H1 (cell line): Measurements from ENCODE around the gene GLRX5. TPM values are rescaled to one million over a fixed set of nuclear protein-coding genes. Genes with fewer than 3 reads are reported as not detected.

Experiments used
- CREB1 ChIP-seq: IDR thresholded peaks from 2 replicates; pipeline ENCODE4 v1.6.1; 2012; ENCODE audit warnings: inconsistent platforms
- HDAC2 ChIP-seq, 2 experiments: fragments of 300-600 bp in 1 of 2; sonication (generic) in 1 of 2; IDR thresholded peaks; 2 replicates each; pipeline ENCODE4 v1.6.1; 2011 to 2012; ENCODE audit warnings: low read depth in 2 of 2, low read length in 2 of 2, mild to moderate bottlenecking in 2 of 2, moderate library complexity in 2 of 2, borderline replicate concordance in 1 of 2, inconsistent platforms in 1 of 2
- RAD21 ChIP-seq, 2 experiments: IDR thresholded peaks in 1 of 2; conservative IDR thresholded peaks in 1 of 2; 2 replicates each; pipeline ENCODE4 v1.6.1; 2011; ENCODE audit warnings: low read depth in 2 of 2, low read length in 2 of 2, improper control_type of control experiment in 1 of 2, inconsistent platforms in 1 of 2, mild to moderate bottlenecking in 1 of 2, moderate library complexity in 1 of 2
- SIN3A ChIP-seq, 2 experiments: IDR thresholded peaks in 1 of 2; conservative IDR thresholded peaks in 1 of 2; 2 replicates each; pipeline ENCODE4 v1.6.1; 2011 to 2012; ENCODE audit warnings: low read length in 2 of 2, improper control_type of control experiment in 1 of 2, low read depth in 1 of 2, mild to moderate bottlenecking in 1 of 2
- TCF12 ChIP-seq: IDR thresholded peaks from 2 replicates; pipeline ENCODE4 v1.6.1; 2011; ENCODE audit warnings: low read depth, mild to moderate bottlenecking, low read length
- polyA plus RNA-seq, 7 experiments: library from polyadenylated mRNA; depleted of rRNA in 3 of 7; stranded (reverse) in 5 of 7; unstranded in 2 of 7; fragments of >200 nt in 5 of 7; fragments of 200-250 nt in 2 of 7; gene quantifications; 1 replicate in 5 of 7; 2 replicates in 1 of 7; 4 replicates in 1 of 7; pipeline versions ENCODE4 v1.2.1 to v1.2.3, GENCODE V29; 2011 to 2013; ENCODE audit warnings: missing spikeins in 2 of 7, mixed read lengths in 2 of 7
- total RNA-seq: library from RNA; stranded (reverse); fragmentation: NEBNext Ultra II Directional; extraction: Animal tissue kit (Norgen Biotek cat#: 25700); gene quantifications from 2 replicates; pipeline ENCODE4 v1.2.1, GENCODE V29; 2021
- TF ChIP-seq, protein P1 (sequence below): fragments of 300-600 bp; sonication (generic); IDR thresholded peaks from 2 replicates; pipeline ENCODE4 v1.7.1; 2012; ENCODE audit warnings: low read length, moderate library complexity, mild to moderate bottlenecking, inconsistent platforms; ENCODE audit not compliant: insufficient replicate concordance

The GLRX5 gene
- total and polyA plus RNA-seq, 2 of the 8 experiments (the other 6 are each of a cell fraction or from before 2014, with no cell fraction given), result 70.1 to 88.8 TPM

DNA sequence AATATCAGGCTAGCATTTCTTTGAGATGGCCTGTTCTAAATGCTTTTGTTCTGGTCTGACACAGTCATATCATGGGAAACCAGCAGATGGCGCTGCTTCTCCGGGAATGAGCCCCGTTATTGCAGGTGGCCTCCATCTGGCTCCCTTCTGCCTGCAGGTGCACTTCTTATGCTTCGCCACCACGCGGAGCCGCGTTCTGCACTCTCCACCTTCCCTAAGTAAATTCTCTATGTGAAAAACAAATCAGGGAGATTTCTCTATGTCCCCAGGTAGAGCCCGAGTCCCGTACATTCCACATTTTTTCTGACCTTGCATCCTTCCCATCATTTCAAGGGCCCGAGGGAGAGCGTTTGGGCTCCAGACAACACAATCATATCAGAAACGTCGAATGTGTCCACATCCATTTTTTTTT, 26.2 kb downstream of the GLRX5 start (continued):
- TF ChIP-seq RAD21 (IDR thresholded peaks at IDR 0.05 in 1 of 2, conservative IDR thresholded peaks at IDR 0.05 in 1 of 2; ENCODE audit: low read depth in 2 of 2, low read length in 2 of 2), result peak; percentile 100
- TF ChIP-seq CREB1, result peak; percentile 47; the same call in 1 of the 2 replicates
- peak in 1 of 2 experiments; percentile 49; a peak in 1 of 4 replicates for TF ChIP-seq SIN3A (conservative IDR thresholded peaks at IDR 0.05 in 1 of 2, IDR thresholded peaks at IDR 0.05 in 1 of 2; ENCODE audit: low read depth in 1 of 2, low read length in 2 of 2)
- TF ChIP-seq HDAC2 (IDR thresholded peaks at IDR 0.05; ENCODE audit: borderline replicate concordance in 1 of 2, low read depth in 2 of 2, low read length in 2 of 2), result peak in 1 of 2 experiments; percentile 13; a peak in 1 of 4 replicates
- peak; percentile 94 for TF ChIP-seq TCF12
- TF ChIP-seq, protein P1, sequence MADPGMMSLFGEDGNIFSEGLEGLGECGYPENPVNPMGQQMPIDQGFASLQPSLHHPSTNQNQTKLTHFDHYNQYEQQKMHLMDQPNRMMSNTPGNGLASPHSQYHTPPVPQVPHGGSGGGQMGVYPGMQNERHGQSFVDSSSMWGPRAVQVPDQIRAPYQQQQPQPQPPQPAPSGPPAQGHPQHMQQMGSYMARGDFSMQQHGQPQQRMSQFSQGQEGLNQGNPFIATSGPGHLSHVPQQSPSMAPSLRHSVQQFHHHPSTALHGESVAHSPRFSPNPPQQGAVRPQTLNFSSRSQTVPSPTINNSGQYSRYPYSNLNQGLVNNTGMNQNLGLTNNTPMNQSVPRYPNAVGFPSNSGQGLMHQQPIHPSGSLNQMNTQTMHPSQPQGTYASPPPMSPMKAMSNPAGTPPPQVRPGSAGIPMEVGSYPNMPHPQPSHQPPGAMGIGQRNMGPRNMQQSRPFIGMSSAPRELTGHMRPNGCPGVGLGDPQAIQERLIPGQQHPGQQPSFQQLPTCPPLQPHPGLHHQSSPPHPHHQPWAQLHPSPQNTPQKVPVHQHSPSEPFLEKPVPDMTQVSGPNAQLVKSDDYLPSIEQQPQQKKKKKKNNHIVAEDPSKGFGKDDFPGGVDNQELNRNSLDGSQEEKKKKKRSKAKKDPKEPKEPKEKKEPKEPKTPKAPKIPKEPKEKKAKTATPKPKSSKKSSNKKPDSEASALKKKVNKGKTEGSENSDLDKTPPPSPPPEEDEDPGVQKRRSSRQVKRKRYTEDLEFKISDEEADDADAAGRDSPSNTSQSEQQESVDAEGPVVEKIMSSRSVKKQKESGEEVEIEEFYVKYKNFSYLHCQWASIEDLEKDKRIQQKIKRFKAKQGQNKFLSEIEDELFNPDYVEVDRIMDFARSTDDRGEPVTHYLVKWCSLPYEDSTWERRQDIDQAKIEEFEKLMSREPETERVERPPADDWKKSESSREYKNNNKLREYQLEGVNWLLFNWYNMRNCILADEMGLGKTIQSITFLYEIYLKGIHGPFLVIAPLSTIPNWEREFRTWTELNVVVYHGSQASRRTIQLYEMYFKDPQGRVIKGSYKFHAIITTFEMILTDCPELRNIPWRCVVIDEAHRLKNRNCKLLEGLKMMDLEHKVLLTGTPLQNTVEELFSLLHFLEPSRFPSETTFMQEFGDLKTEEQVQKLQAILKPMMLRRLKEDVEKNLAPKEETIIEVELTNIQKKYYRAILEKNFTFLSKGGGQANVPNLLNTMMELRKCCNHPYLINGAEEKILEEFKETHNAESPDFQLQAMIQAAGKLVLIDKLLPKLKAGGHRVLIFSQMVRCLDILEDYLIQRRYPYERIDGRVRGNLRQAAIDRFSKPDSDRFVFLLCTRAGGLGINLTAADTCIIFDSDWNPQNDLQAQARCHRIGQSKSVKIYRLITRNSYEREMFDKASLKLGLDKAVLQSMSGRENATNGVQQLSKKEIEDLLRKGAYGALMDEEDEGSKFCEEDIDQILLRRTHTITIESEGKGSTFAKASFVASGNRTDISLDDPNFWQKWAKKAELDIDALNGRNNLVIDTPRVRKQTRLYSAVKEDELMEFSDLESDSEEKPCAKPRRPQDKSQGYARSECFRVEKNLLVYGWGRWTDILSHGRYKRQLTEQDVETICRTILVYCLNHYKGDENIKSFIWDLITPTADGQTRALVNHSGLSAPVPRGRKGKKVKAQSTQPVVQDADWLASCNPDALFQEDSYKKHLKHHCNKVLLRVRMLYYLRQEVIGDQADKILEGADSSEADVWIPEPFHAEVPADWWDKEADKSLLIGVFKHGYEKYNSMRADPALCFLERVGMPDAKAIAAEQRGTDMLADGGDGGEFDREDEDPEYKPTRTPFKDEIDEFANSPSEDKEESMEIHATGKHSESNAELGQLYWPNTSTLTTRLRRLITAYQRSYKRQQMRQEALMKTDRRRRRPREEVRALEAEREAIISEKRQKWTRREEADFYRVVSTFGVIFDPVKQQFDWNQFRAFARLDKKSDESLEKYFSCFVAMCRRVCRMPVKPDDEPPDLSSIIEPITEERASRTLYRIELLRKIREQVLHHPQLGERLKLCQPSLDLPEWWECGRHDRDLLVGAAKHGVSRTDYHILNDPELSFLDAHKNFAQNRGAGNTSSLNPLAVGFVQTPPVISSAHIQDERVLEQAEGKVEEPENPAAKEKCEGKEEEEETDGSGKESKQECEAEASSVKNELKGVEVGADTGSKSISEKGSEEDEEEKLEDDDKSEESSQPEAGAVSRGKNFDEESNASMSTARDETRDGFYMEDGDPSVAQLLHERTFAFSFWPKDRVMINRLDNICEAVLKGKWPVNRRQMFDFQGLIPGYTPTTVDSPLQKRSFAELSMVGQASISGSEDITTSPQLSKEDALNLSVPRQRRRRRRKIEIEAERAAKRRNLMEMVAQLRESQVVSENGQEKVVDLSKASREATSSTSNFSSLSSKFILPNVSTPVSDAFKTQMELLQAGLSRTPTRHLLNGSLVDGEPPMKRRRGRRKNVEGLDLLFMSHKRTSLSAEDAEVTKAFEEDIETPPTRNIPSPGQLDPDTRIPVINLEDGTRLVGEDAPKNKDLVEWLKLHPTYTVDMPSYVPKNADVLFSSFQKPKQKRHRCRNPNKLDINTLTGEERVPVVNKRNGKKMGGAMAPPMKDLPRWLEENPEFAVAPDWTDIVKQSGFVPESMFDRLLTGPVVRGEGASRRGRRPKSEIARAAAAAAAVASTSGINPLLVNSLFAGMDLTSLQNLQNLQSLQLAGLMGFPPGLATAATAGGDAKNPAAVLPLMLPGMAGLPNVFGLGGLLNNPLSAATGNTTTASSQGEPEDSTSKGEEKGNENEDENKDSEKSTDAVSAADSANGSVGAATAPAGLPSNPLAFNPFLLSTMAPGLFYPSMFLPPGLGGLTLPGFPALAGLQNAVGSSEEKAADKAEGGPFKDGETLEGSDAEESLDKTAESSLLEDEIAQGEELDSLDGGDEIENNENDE, result no peak
